ENCODE measurements around the gene HIPK2. TPM values are rescaled to one million over a fixed set of nuclear protein-coding genes. Genes with fewer than 3 reads are reported as not detected.

The HIPK2 gene
- total RNA-seq, 1 donor, result 12.7 TPM

DNA sequence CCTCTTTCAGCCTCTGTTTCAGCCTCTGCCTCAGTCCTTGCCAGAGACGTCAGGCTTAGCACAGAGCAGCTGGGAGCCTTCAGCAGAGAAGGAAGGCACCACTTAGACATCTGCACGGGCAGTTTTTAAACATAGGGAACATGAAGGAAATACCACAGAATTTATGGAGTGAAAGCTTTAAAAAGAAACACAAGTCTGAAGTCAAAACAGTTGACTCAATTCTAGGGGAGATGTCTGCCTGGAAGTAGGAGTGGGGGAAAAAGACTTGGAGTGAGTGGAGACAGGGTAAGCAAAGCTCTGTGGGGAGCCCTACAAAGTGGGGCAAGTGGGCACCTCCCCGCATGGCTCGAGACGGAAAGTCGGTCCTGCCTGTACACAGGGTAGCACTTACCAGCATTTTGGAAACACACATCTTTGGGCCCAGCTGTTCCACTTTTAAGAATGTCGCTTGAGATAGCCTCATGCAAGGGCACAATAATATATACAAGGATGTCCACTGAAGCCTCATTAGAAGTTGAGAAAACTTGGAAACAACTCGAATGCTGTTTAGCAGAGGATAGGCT, 46.2 kb upstream of the HIPK2 start:
- no peaks in the 10 kb centered on the region for H3K36me3 ChIP-seq (ENCODE audit: insufficient read depth, low read length)
- no peak overlapping the region for H3K4me3 ChIP-seq (ENCODE audit: insufficient read depth, low read length)
- peak overlapping the region; percentile 23 for H2AFZ ChIP-seq (ENCODE audit: low read length)
- peaks cover 17% of the 10 kb centered on the region for H3K27me3 ChIP-seq (ENCODE audit: insufficient read depth, low read length)
- no peak overlapping the region for H3K4me2 ChIP-seq (ENCODE audit: insufficient read depth, low read length)
- no peak for DNase-seq (ENCODE audit: insufficient read length, low spot score, missing footprints)
- H4K20me1 ChIP-seq (ENCODE audit: insufficient read depth, low read length), result no peaks in the 10 kb centered on the region
- H3K4me1 ChIP-seq (ENCODE audit: insufficient read depth, low read length), result peaks cover 10% of the 10 kb centered on the region
- no peak overlapping the region for H3K27ac ChIP-seq (ENCODE audit: low read depth, low read length)
- no peaks in the 10 kb centered on the region for H3K79me2 ChIP-seq (ENCODE audit: insufficient read depth, low read length)
- TF ChIP-seq, protein P1, sequence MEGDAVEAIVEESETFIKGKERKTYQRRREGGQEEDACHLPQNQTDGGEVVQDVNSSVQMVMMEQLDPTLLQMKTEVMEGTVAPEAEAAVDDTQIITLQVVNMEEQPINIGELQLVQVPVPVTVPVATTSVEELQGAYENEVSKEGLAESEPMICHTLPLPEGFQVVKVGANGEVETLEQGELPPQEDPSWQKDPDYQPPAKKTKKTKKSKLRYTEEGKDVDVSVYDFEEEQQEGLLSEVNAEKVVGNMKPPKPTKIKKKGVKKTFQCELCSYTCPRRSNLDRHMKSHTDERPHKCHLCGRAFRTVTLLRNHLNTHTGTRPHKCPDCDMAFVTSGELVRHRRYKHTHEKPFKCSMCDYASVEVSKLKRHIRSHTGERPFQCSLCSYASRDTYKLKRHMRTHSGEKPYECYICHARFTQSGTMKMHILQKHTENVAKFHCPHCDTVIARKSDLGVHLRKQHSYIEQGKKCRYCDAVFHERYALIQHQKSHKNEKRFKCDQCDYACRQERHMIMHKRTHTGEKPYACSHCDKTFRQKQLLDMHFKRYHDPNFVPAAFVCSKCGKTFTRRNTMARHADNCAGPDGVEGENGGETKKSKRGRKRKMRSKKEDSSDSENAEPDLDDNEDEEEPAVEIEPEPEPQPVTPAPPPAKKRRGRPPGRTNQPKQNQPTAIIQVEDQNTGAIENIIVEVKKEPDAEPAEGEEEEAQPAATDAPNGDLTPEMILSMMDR (IDR thresholded peaks at IDR 0.05; ENCODE audit: extremely low read depth, low read depth, low read length), result no peak
- H3K9me3 ChIP-seq (ENCODE audit: low read depth, low read length), result no peaks in the 10 kb centered on the region

DNA sequence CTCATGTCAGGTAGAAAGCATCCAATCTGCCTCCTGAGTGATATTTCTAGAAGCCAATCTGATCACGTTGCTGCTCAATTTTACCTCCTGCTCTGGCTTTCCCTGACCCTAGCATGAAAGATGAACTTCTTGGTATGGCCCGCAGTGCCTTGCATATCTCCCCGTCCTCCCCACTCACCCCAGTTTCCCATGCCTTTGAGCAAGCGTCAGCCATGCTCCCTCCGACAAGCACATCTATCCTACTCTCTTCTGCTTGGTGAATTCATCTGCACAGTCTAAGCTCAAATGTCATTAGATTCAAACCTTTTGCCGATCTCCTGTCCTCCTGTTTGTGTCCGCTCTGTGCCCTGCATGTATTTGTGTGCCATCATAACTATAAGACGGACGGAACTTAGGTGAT, 45.1 kb upstream of the HIPK2 start:
- Histone ChIP-seq H3K9me3 (ENCODE audit: low read depth, low read length) (no peaks in the 10 kb centered on the region), H3K79me2 (ENCODE audit: insufficient read depth, low read length) (no peaks in the 10 kb centered on the region), H3K4me3 (ENCODE audit: insufficient read depth, low read length) (no peak overlapping the region), H4K20me1 (ENCODE audit: insufficient read depth, low read length) (no peaks in the 10 kb centered on the region), H2AFZ (ENCODE audit: low read length) (no peak overlapping the region), H3K27ac (ENCODE audit: low read depth, low read length) (no peak overlapping the region), H3K36me3 (ENCODE audit: insufficient read depth, low read length) (no peaks in the 10 kb centered on the region), H3K4me1 (ENCODE audit: insufficient read depth, low read length) (peaks cover 10% of the 10 kb centered on the region), H3K27me3 (ENCODE audit: insufficient read depth, low read length) (peaks cover 17% of the 10 kb centered on the region), H3K4me2 (ENCODE audit: insufficient read depth, low read length) (no peak overlapping the region)
- DNase-seq (ENCODE audit: insufficient read length, low spot score, missing footprints), result no peak
- TF ChIP-seq, protein P1 (IDR thresholded peaks at IDR 0.05; ENCODE audit: extremely low read depth, low read depth, low read length), result no peak

DNA sequence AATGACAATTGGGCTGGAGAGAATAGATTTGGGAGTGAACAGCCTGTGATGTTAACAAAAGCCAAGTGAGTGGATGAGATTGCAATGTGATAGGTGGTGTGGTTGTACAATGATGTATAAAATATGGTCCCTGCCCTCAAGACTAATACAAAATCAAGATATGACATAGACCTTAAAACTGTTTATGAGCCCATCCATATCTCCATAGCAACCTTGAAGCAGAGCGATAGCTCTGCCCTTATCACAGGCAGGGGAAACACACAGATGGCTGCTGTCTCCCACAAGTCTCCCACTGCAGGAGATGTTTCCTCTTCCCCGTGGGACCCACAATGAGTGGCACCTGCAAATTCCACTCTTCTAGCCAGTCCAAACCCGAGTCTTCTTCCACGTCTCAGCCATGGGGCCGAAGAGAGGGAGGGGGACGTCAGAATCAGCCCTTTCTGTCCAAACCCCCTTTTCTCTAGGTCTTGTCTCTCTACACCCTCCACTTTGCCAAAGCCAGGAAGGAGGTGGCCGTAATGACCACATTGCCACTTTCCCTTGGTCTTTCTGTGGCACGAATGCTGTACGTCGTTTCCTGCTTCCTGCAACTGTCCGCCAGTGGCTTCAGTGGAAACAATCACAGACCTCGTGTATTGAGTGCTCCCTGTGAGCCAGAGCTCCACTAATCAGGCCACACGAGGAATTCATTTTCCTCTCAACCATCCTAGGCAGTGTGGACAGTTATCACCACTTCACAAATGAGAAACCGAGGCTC, 43.7 kb upstream of the HIPK2 start:
- H3K36me3 ChIP-seq (ENCODE audit: insufficient read depth, low read length), result no peaks in the 10 kb centered on the region
- H3K4me2 ChIP-seq (ENCODE audit: insufficient read depth, low read length), result no peak overlapping the region
- H3K4me3 ChIP-seq (ENCODE audit: insufficient read depth, low read length), result no peak overlapping the region
- H2AFZ ChIP-seq (ENCODE audit: low read length), result no peak overlapping the region
- peaks cover 17% of the 10 kb centered on the region for H3K27me3 ChIP-seq (ENCODE audit: insufficient read depth, low read length)
- TF ChIP-seq, protein P1 (IDR thresholded peaks at IDR 0.05; ENCODE audit: extremely low read depth, low read depth, low read length), result no peak
- no peak for DNase-seq (ENCODE audit: insufficient read length, low spot score, missing footprints)
- H3K9me3 ChIP-seq (ENCODE audit: low read depth, low read length), result no peaks in the 10 kb centered on the region
- H4K20me1 ChIP-seq (ENCODE audit: insufficient read depth, low read length), result no peaks in the 10 kb centered on the region
- H3K27ac ChIP-seq (ENCODE audit: low read depth, low read length), result no peak overlapping the region
- H3K4me1 ChIP-seq (ENCODE audit: insufficient read depth, low read length), result peaks cover 10% of the 10 kb centered on the region
- H3K79me2 ChIP-seq (ENCODE audit: insufficient read depth, low read length), result no peaks in the 10 kb centered on the region

DNA sequence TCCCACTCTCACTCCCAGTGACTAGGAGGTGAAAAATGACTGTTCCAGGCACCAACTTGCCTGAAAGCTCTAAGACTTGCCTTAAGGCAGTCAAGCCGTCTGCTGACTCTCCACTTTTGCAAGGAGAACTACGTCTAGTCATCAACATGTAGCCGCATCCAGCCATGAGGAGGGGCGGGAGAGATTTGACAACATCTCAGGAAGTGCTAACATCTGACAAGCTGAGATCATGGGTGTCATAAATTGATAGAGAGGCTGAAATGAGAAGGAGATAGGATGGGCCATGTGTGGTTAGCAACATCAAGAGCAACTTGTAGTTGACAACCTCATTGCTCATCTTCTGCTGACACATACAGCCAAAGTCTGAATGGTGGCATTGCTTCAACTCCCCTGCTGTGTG, 42.3 kb upstream of the HIPK2 start:
- DNase-seq (ENCODE audit: insufficient read length, low spot score, missing footprints), result no peak
- Histone ChIP-seq H3K9me3 (ENCODE audit: low read depth, low read length) (no peaks in the 10 kb centered on the region), H3K4me1 (ENCODE audit: insufficient read depth, low read length) (no peaks in the 10 kb centered on the region), H2AFZ (ENCODE audit: low read length) (no peak overlapping the region), H3K27me3 (ENCODE audit: insufficient read depth, low read length) (peaks cover 17% of the 10 kb centered on the region), H4K20me1 (ENCODE audit: insufficient read depth, low read length) (no peaks in the 10 kb centered on the region), H3K36me3 (ENCODE audit: insufficient read depth, low read length) (no peaks in the 10 kb centered on the region), H3K79me2 (ENCODE audit: insufficient read depth, low read length) (no peaks in the 10 kb centered on the region), H3K4me2 (ENCODE audit: insufficient read depth, low read length) (no peak overlapping the region), H3K4me3 (ENCODE audit: insufficient read depth, low read length) (no peak overlapping the region), H3K27ac (ENCODE audit: low read depth, low read length) (no peak overlapping the region)
- TF ChIP-seq, protein P1 (IDR thresholded peaks at IDR 0.05; ENCODE audit: extremely low read depth, low read depth, low read length), result no peak
